Body of pancreas (tissue), 4 donors: Measurements from ENCODE around the gene CCR7. TPM values are rescaled to one million over a fixed set of nuclear protein-coding genes. Genes with fewer than 3 reads are reported as not detected.

Source experiments
- ATAC-seq: fragments of 150-250 bp; one replicate; pipeline ENCODE4 v1.9.1; 2016
- DNase-seq, 4 donors: peaks; one replicate each; pipeline ENCODE4 v3.0.0-alpha.2; 2019
- H3K27ac ChIP-seq, 4 donors: fragments of 200-600 bp; sonication (generic); 1 replicate in 3 of 4; 2 replicates in 1 of 4; pipeline versions ENCODE4 v1.5.1 to v1.6.1; 2016 to 2019; ENCODE audit warnings: mild to moderate bottlenecking in 1 of 4, mixed read lengths in 1 of 4, moderate library complexity in 1 of 4
- H3K27me3 ChIP-seq, 2 donors: fragments of 200-600 bp; sonication (generic); one replicate each; pipeline ENCODE4 v1.6.0; 2016; ENCODE audit warnings: mild to moderate bottlenecking in 1 of 2
- H3K36me3 ChIP-seq, 2 donors: fragments of 200-600 bp; sonication (generic); replicated peaks in 1 of 2; 2 replicates each; pipeline ENCODE4 v1.5.1; 2016; ENCODE audit warnings: low read depth in 2 of 2; ENCODE audit not compliant: insufficient read depth in 1 of 2
- H3K4me1 ChIP-seq: fragments of 200-600 bp; sonication (generic); one replicate; pipeline ENCODE4 v1.6.0; 2016
- H3K4me3 ChIP-seq, 2 donors: fragments of 200-600 bp; sonication (generic); 1 replicate in 1 of 2; 2 replicates in 1 of 2; pipeline ENCODE4 v1.5.1; 2016 to 2019
- H3K9me3 ChIP-seq, 3 donors: fragments of 200-600 bp; sonication (generic); 1 replicate in 2 of 3; 2 replicates in 1 of 3; pipeline ENCODE4 v1.5.1; 2016
- POLR2A ChIP-seq, 3 donors: fragments of 450-650 bp; IDR thresholded peaks; one replicate each; pipeline ENCODE4 v1.6.1; 2016; ENCODE audit warnings: antibody characterized with exemption in 3 of 3, mild to moderate bottlenecking in 2 of 3
- WGBS, 2 donors: methylation state at CpG; one replicate each; pipeline ENCODE4 v1.1.5; 2017; 5-methylcytosine and 5-hydroxymethylcytosine counted together
- intact Hi-C: fragments of 100-400 bp; cut with DNase I; formaldehyde crosslinking; loops from one replicate; pipeline ENCODE4 v1.15.1; 2023
- total RNA-seq, 2 donors: library from RNA; depleted of rRNA; stranded (reverse); fragments of >200 nt; gene quantifications; one replicate each; pipeline ENCODE4 v1.1.0, GENCODE V29; 2016
- TF ChIP-seq, protein P1 (sequence below), 7 experiments: fragments of 450-650 bp in 4 of 7; fragments of 200-600 bp in 3 of 7; sonication (generic) in 3 of 7; IDR thresholded peaks; one replicate each; pipeline ENCODE4 v1.5.1; 2016 to 2019; ENCODE audit warnings: antibody characterized with exemption in 7 of 7

The CCR7 gene
- total RNA-seq, 2 donors from 2014 or later = 0.26 TPM; not detected in 1

DNA sequence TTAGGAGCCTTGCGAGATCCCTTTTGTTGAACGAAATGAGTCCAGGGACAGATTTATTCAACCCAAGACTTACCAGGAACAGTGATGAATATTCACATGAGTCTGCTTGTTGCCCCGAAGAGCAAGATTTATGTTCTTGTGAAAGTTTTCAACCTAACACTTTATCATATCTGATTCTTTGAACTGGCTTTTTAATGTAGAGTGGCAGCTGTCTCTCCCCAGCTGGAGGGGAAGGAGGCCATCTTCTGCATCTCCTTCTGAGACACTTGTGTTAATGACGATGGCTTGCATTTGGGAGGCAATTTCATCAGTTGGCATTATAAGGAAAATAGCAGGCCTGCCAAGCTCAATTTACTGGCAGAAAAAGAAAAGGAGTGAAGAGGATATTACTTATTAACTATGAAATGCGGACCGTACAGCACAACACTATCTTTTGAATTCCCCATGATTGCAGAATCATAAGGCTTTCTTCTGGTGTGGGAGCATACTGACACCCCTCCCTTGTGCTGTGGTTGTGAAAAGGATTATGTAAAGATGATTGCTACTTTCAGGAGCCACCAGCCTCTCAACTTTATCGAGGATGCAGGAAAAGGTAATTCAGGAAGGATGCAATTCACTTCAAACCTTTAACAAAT lies 46.7 kb upstream of the CCR7 start:
- no peak for DNase-seq
- no peak overlapping the region for H3K27ac ChIP-seq
- H3K27me3 ChIP-seq = no peaks in the 10 kb centered on the region
- ATAC-seq = no peak
- H3K4me1 ChIP-seq = no peaks in the 10 kb centered on the region
- WGBS, 2 donors = 38 to 44% methylated on average over 7 of the region's 7 CpGs
- no peaks in the 10 kb centered on the region for H3K9me3 ChIP-seq
- intact Hi-C loops = no loop called here
- H3K4me3 ChIP-seq = no peak overlapping the region
- no peak for TF ChIP-seq POLR2A (IDR thresholded peaks at IDR 0.05)
- TF ChIP-seq, protein P1, sequence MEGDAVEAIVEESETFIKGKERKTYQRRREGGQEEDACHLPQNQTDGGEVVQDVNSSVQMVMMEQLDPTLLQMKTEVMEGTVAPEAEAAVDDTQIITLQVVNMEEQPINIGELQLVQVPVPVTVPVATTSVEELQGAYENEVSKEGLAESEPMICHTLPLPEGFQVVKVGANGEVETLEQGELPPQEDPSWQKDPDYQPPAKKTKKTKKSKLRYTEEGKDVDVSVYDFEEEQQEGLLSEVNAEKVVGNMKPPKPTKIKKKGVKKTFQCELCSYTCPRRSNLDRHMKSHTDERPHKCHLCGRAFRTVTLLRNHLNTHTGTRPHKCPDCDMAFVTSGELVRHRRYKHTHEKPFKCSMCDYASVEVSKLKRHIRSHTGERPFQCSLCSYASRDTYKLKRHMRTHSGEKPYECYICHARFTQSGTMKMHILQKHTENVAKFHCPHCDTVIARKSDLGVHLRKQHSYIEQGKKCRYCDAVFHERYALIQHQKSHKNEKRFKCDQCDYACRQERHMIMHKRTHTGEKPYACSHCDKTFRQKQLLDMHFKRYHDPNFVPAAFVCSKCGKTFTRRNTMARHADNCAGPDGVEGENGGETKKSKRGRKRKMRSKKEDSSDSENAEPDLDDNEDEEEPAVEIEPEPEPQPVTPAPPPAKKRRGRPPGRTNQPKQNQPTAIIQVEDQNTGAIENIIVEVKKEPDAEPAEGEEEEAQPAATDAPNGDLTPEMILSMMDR (IDR thresholded peaks at IDR 0.05) = no peak
- H3K36me3 ChIP-seq = no peaks in the 10 kb centered on the region

DNA sequence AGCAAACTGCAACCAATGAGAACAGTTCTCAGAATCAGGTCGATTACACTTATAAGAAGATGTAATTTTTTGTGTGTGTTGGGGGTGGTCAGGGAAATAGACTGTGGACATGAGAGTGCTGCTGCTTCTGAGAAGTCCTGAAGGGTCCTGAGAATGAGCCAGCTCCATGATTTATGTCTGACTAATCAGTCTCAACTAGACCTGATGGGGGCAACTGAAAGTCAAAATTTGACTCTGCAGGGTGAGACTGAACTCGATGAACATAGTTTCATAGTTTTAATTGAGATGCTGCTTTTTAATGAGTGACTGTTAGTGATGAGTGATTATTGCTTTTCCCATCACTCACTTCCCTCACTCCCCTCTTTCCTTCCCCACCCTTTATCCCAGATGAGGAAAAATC lies 45.1 kb upstream of the CCR7 start:
- WGBS, 2 donors = 58 to 73% methylated on average over 2 of the region's 2 CpGs
- no peak for TF ChIP-seq POLR2A (IDR thresholded peaks at IDR 0.05)
- TF ChIP-seq, protein P1 (IDR thresholded peaks at IDR 0.05) = no peak
- Histone ChIP-seq H3K36me3 (no peaks in the 10 kb centered on the region), H3K4me3 (no peak overlapping the region), H3K27ac (no peak overlapping the region), H3K4me1 (no peaks in the 10 kb centered on the region), H3K27me3 (no peaks in the 10 kb centered on the region), H3K9me3 (no peaks in the 10 kb centered on the region)
- intact Hi-C loops = no loop called here
- ATAC-seq (no peak), DNase-seq (no peak)

DNA sequence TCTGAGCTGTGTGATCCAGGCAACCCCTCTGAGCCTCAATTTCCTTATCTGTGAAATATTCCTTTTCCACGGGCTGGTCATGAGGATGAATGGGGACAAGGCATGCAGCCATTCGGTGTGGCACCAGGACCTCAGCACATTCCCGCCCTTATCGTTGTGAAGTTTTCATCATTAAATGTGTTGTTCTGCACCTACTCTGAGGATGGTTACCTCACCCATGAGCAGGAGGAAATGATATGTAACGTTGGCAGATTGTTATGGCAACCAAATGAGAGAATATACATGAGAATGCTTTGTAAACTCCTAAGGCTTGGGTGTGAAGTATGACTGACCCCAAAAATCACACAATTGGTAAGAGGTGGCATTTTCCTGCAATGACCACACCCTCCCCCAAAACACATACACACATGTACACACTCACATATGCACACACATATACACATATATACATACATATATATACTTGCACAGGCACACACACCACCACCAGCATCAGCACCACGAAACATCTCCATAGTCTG lies 42.8 kb upstream of the CCR7 start:
- WGBS, 2 donors = 55 to 57% methylated on average over 6 of the region's 6 CpGs
- H3K27ac ChIP-seq = no peak overlapping the region

DNA sequence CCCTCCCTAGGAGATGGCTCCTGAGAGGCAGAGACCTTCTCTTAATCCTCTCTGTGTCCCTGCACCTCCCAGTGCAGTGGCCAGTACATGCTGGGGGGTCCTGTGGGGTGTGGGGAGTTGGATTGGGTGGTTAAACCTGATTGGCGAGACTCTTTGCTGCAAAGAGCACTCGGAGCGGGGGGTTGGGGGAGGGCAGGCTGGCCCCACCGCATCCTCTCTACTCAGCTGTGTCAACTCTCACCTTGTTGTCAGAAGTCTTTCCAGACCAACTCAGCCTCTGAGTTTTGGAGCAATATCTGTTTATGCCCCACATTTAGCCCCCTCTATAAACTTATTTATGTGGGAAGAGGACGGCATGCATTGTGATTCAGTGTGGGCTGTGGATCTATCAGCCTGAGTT lies 42.4 kb upstream of the CCR7 start:
- Histone ChIP-seq H3K4me3 (no peak overlapping the region), H3K9me3 (no peaks in the 10 kb centered on the region), H3K36me3 (no peaks in the 10 kb centered on the region), H3K27ac (no peak overlapping the region), H3K27me3 (no peaks in the 10 kb centered on the region), H3K4me1 (no peaks in the 10 kb centered on the region)
- no peak for TF ChIP-seq POLR2A (IDR thresholded peaks at IDR 0.05)
- TF ChIP-seq, protein P1 (IDR thresholded peaks at IDR 0.05) = no peak
- no peak for DNase-seq
- intact Hi-C loops = no loop called here
- no peak for ATAC-seq
- WGBS, 2 donors = 49 to 55% methylated on average over 5 of the region's 5 CpGs

More for the DNA sequence above, 42.8 kb upstream of the CCR7 start:
- no peak for DNase-seq
- no peaks in the 10 kb centered on the region for H3K9me3 ChIP-seq
- no peak for TF ChIP-seq POLR2A (IDR thresholded peaks at IDR 0.05)
- TF ChIP-seq, protein P1 (IDR thresholded peaks at IDR 0.05) = no peak
- H3K4me1 ChIP-seq = no peaks in the 10 kb centered on the region
- intact Hi-C loops = no loop called here
- ATAC-seq = no peak
- H3K27me3 ChIP-seq = no peaks in the 10 kb centered on the region
- no peaks in the 10 kb centered on the region for H3K36me3 ChIP-seq
- no peak overlapping the region for H3K4me3 ChIP-seq
